ENCODE data around the gene MRPS26. TPM values are rescaled to one million over a fixed set of nuclear protein-coding genes. Genes with fewer than 3 reads are reported as not detected.

Gene MRPS26
- total and polyA plus RNA-seq, 2 of the 13 experiments (the other 11 are each of a cell fraction or from before 2014, with no cell fraction given): 89.8 to 187 TPM

GRCh38 chr20:3045816-3046676 is at the start of gene MRPS26 (continued):
- TF ChIP-seq, protein P1, sequence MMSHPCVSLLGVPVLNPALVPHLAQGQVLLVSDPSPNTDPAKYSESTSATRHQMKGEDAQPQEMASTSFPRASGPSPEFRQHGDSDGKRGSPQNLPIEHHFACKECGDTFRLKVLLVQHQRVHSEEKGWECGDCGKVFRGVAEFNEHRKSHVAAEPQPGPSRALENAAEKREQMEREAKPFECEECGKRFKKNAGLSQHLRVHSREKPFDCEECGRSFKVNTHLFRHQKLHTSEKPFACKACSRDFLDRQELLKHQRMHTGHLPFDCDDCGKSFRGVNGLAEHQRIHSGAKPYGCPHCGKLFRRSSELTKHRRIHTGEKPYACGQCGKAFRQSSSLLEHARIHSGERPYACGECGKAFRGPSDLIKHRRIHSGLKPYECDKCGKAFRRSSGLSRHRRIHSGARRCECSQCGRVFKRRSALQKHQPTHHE (CRISPR knock-in tag; IDR thresholded peaks at IDR 0.05; ENCODE audit: borderline replicate concordance): peak; percentile 90
- TF ChIP-seq SP4 (CRISPR knock-in tag; IDR thresholded peaks at IDR 0.05) (peak; percentile 77), ZNF282 (IDR thresholded peaks at IDR 0.05; ENCODE audit: partially characterized antibody) (no peak), ZNF567 (CRISPR knock-in tag; IDR thresholded peaks at IDR 0.05; ENCODE audit: borderline replicate concordance) (peak; percentile 76), PRDM10 (CRISPR knock-in tag; IDR thresholded peaks at IDR 0.05; ENCODE audit: low read depth) (peak; percentile 41; the same call in 1 of the 2 replicates), CENPX (CRISPR knock-in tag; IDR thresholded peaks at IDR 0.05) (no peak), TFDP2 (CRISPR knock-in tag; IDR thresholded peaks at IDR 0.05) (peak; percentile 83), CBX2 (IDR thresholded peaks at IDR 0.05; ENCODE audit: low read depth, low read length) (no peak), CBX2 (CRISPR knock-in tag; IDR thresholded peaks at IDR 0.05; ENCODE audit: low read depth) (0 out of 2 replicates have a peak, but pooled peaks have one; percentile 35), RARA (CRISPR knock-in tag; IDR thresholded peaks at IDR 0.05) (peak; percentile 56), ZNF616 (CRISPR knock-in tag; IDR thresholded peaks at IDR 0.05; ENCODE audit: low read depth) (0 out of 2 replicates have a peak, but pooled peaks have one; percentile 21), ZNF18 (CRISPR knock-in tag; IDR thresholded peaks at IDR 0.05; ENCODE audit: insufficient replicate concordance) (peak; percentile 91), HNRNPH1 (optimal IDR thresholded peaks at IDR 0.05; ENCODE audit: low read depth, low read length) (peak; percentile 37), DNMT3B (CRISPR knock-in tag; conservative IDR thresholded peaks at IDR 0.05) (peak; percentile 19; the same call in 1 of the 2 replicates), CBX5 (CRISPR knock-in tag; IDR thresholded peaks at IDR 0.05; ENCODE audit: borderline replicate concordance) (no peak)
- TF ChIP-seq, protein P2, sequence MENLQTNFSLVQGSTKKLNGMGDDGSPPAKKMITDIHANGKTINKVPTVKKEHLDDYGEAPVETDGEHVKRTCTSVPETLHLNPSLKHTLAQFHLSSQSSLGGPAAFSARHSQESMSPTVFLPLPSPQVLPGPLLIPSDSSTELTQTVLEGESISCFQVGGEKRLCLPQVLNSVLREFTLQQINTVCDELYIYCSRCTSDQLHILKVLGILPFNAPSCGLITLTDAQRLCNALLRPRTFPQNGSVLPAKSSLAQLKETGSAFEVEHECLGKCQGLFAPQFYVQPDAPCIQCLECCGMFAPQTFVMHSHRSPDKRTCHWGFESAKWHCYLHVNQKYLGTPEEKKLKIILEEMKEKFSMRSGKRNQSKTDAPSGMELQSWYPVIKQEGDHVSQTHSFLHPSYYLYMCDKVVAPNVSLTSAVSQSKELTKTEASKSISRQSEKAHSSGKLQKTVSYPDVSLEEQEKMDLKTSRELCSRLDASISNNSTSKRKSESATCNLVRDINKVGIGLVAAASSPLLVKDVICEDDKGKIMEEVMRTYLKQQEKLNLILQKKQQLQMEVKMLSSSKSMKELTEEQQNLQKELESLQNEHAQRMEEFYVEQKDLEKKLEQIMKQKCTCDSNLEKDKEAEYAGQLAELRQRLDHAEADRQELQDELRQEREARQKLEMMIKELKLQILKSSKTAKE (CRISPR knock-in tag; IDR thresholded peaks at IDR 0.05; ENCODE audit: borderline replicate concordance): peak; percentile 64
- TF ChIP-seq, protein P3, sequence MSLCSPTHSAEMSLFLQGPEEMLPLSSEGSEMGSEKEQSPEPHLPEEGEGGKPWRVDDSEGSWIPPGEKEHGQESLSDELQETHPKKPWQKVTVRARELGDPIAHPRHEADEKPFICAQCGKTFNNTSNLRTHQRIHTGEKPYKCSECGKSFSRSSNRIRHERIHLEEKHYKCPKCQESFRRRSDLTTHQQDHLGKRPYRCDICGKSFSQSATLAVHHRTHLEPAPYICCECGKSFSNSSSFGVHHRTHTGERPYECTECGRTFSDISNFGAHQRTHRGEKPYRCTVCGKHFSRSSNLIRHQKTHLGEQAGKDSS (CRISPR knock-in tag; IDR thresholded peaks at IDR 0.05; ENCODE audit: borderline replicate concordance, low read depth): peak; percentile 90
